ENCODE results near the gene A1BG.

GRCh38 chr19:58361900-58362271 lies 8.6 kb upstream of the A1BG start:
- TF ChIP-seq POLR2A (IDR thresholded peaks at IDR 0.05), result no peak
- TF ChIP-seq CTCF (IDR thresholded peaks at IDR 0.05 in 4 of 5, conservative IDR thresholded peaks at IDR 0.05 in 1 of 5), result no peak

All from gastrocnemius medialis (tissue), 4 donors.